ENCODE results near the gene DEUP1.

- no peak for TF ChIP-seq EZH2phosphoT487 (IDR thresholded peaks at IDR 0.05; ENCODE audit: borderline replicate concordance, low read depth)
- no peak for TF ChIP-seq RCOR1 (IDR thresholded peaks at IDR 0.05; ENCODE audit: low read length)
- TF ChIP-seq CHD2 (IDR thresholded peaks at IDR 0.05; ENCODE audit: low read length, partially characterized antibody) = no peak
Measured at GRCh38 chr11:93444617-93445073, 114.1 kb downstream of the DEUP1 start.
